ENCODE data around the gene CTNNA3.

Gene CTNNA3

GRCh38 chr10:67650558-67650957 is 45.4 kb downstream of the CTNNA3 start:
- DNase-seq (ENCODE audit: low read depth): no peak
- TF ChIP-seq CTCF (IDR thresholded peaks at IDR 0.05; ENCODE audit: control insufficient read depth, extremely low read depth, insufficient read depth): no peak
- H3K4me3 ChIP-seq (ENCODE audit: low read depth, low read length): no peak overlapping the region

- no peak for DNase-seq (ENCODE audit: low read depth)
- no peak overlapping the region for H3K4me3 ChIP-seq (ENCODE audit: low read depth, low read length)
- TF ChIP-seq CTCF (IDR thresholded peaks at IDR 0.05; ENCODE audit: control insufficient read depth, extremely low read depth, insufficient read depth): no peak
Observed at GRCh38 chr10:67648613-67649229, 47.3 kb downstream of the CTNNA3 start.

GRCh38 chr10:67630904-67631303 is 65.1 kb downstream of the CTNNA3 start:
- TF ChIP-seq CTCF (IDR thresholded peaks at IDR 0.05; ENCODE audit: control insufficient read depth, extremely low read depth, insufficient read depth): no peak
- no peak for DNase-seq (ENCODE audit: low read depth)
- H3K4me3 ChIP-seq (ENCODE audit: low read depth, low read length): no peak overlapping the region

GRCh38 chr10:67629461-67629971 is 66.5 kb downstream of the CTNNA3 start:
- DNase-seq (ENCODE audit: low read depth): no peak
- no peak for TF ChIP-seq CTCF (IDR thresholded peaks at IDR 0.05; ENCODE audit: control insufficient read depth, extremely low read depth, insufficient read depth)
- no peak overlapping the region for H3K4me3 ChIP-seq (ENCODE audit: low read depth, low read length)

GRCh38 chr10:67622984-67623383 is 73.0 kb downstream of the CTNNA3 start:
- no peak overlapping the region for H3K4me3 ChIP-seq (ENCODE audit: low read depth, low read length)
- no peak for DNase-seq (ENCODE audit: low read depth)
- TF ChIP-seq CTCF (IDR thresholded peaks at IDR 0.05; ENCODE audit: control insufficient read depth, extremely low read depth, insufficient read depth): no peak

GRCh38 chr10:67622511-67622910 is 73.5 kb downstream of the CTNNA3 start:
- TF ChIP-seq CTCF (IDR thresholded peaks at IDR 0.05; ENCODE audit: control insufficient read depth, extremely low read depth, insufficient read depth): no peak
- DNase-seq (ENCODE audit: low read depth): no peak
- H3K4me3 ChIP-seq (ENCODE audit: low read depth, low read length): no peak overlapping the region

GRCh38 chr10:67621834-67622233 is 74.2 kb downstream of the CTNNA3 start:
- TF ChIP-seq CTCF (IDR thresholded peaks at IDR 0.05; ENCODE audit: control insufficient read depth, extremely low read depth, insufficient read depth): no peak
- H3K4me3 ChIP-seq (ENCODE audit: low read depth, low read length): no peak overlapping the region
- DNase-seq (ENCODE audit: low read depth): no peak

Measured in LNCaP clone FGC (cell line).